Uterus (tissue), 2 donors: Measurements from ENCODE around the gene NAMPT.

Experiments used
- CTCF ChIP-seq, 4 experiments: fragments of 200-600 bp in 2 of 4; fragments of 450-650 bp in 2 of 4; sonication (generic) in 2 of 4; IDR thresholded peaks; one replicate each; pipeline ENCODE4 v1.5.1; 2016 to 2019; ENCODE audit warnings: antibody characterized with exemption in 4 of 4, mild to moderate bottlenecking in 2 of 4, moderate library complexity in 1 of 4
- POLR2A ChIP-seq, 2 donors: fragments of 450-650 bp; IDR thresholded peaks; one replicate each; pipeline ENCODE4 v1.6.1; 2016; ENCODE audit warnings: antibody characterized with exemption in 2 of 2, mild to moderate bottlenecking in 1 of 2, moderate library complexity in 1 of 2

GRCh38 chr7:106287786-106288185, 3.0 kb upstream of the NAMPT start:
- TF ChIP-seq CTCF (IDR thresholded peaks at IDR 0.05) (no peak), POLR2A (IDR thresholded peaks at IDR 0.05) (no peak)
